Middle frontal gyrus (tissue), 1 donor: ENCODE measurements around the gene TUBGCP2.
"Not testable (repeated sequence)": the region's sequence is repeated elsewhere in the genome, so short reads cannot be mapped to it uniquely, and the experiment has no call there.

Experiments used
- DNase-seq: peaks from one replicate; pipeline ENCODE4 v3.0.0-alpha.2; 2015; ENCODE audit warnings: low spot score; ENCODE audit errors: extremely low spot score

Gene TUBGCP2

GRCh38 chr10:133324857-133325260 lies 16.2 kb upstream of the TUBGCP2 start:
- DNase-seq = no peak

GRCh38 chr10:133324198-133324792 lies 15.6 kb upstream of the TUBGCP2 start:
- no peak for DNase-seq

GRCh38 chr10:133322064-133322709 lies 13.5 kb upstream of the TUBGCP2 start:
- DNase-seq = not testable (repeated sequence)

- DNase-seq = not testable (repeated sequence)
Observed at GRCh38 chr10:133320852-133321422, 12.3 kb upstream of the TUBGCP2 start.

- DNase-seq = no peak
Observed at GRCh38 chr10:133318494-133319127, 9.9 kb upstream of the TUBGCP2 start.

- no peak for DNase-seq
Observed at GRCh38 chr10:133316732-133317131, 8.1 kb upstream of the TUBGCP2 start.

GRCh38 chr10:133316266-133316665 lies 7.6 kb upstream of the TUBGCP2 start:
- DNase-seq = no peak

GRCh38 chr10:133315847-133316246 lies 7.2 kb upstream of the TUBGCP2 start:
- DNase-seq = no peak

GRCh38 chr10:133314911-133315310 lies 6.2 kb upstream of the TUBGCP2 start:
- DNase-seq = no peak

GRCh38 chr10:133313192-133313591 lies 4.5 kb upstream of the TUBGCP2 start:
- DNase-seq = no peak

GRCh38 chr10:133312769-133313145 lies 4.1 kb upstream of the TUBGCP2 start:
- DNase-seq = no peak

- no peak for DNase-seq
Observed at GRCh38 chr10:133312016-133312768, 3.5 kb upstream of the TUBGCP2 start.

GRCh38 chr10:133311570-133311969 lies 2.9 kb upstream of the TUBGCP2 start:
- no peak for DNase-seq

GRCh38 chr10:133310789-133311188 lies 2.1 kb upstream of the TUBGCP2 start:
- no peak for DNase-seq

GRCh38 chr10:133310399-133310755 lies 1.7 kb upstream of the TUBGCP2 start:
- DNase-seq = no peak

- DNase-seq = no peak
Observed at GRCh38 chr10:133309720-133310398, 1.2 kb upstream of the TUBGCP2 start.

- peak; percentile 59 for DNase-seq
Observed at GRCh38 chr10:133309100-133309719, 538 bp upstream of the TUBGCP2 start.

GRCh38 chr10:133307776-133308420 lies 774 bp downstream of the TUBGCP2 start:
- no peak for DNase-seq

GRCh38 chr10:133306941-133307379 lies 1.7 kb downstream of the TUBGCP2 start:
- no peak for DNase-seq

- DNase-seq = no peak
Observed at GRCh38 chr10:133306097-133306476, 2.6 kb downstream of the TUBGCP2 start.
